Activated T-helper 17 cell treated with anti-CD3 and anti-CD28 coated beads, Interleukin-2, amount 50 U/mL, for 72 hours (primary cell): ENCODE data around the gene SPHK1. TPM values are rescaled to one million over a fixed set of nuclear protein-coding genes. Genes with fewer than 3 reads are reported as not detected.
A peak's percentile ranks its signal among the peaks of the same experiment; 100 is the strongest.
"Not testable (repeated sequence)": the region's sequence is repeated elsewhere in the genome, so short reads cannot be mapped to it uniquely, and the experiment has no call there.

Experiments used
- ATAC-seq: fragments of 150-1000 bp; cut with Tn5 transposase; replicated peaks from 2 replicates; pipeline ENCODE4 v1.10.0; 2021; ENCODE audit warnings: mild to moderate bottlenecking, moderate library complexity
- H3K27ac Mint-ChIP-seq: one replicate; pipeline ENCODE4 v1.8.0; 2022; ENCODE audit warnings: mixed read lengths
- H3K27me3 Mint-ChIP-seq: one replicate; pipeline ENCODE4 v1.8.0; 2022; ENCODE audit warnings: mixed read lengths
- H3K36me3 Mint-ChIP-seq: one replicate; pipeline ENCODE4 v1.8.0; 2022; ENCODE audit warnings: low read depth, mild to moderate bottlenecking, mixed read lengths
- H3K4me1 Mint-ChIP-seq: one replicate; pipeline ENCODE4 v1.8.0; 2022; ENCODE audit warnings: mixed read lengths
- H3K4me3 Mint-ChIP-seq: one replicate; pipeline ENCODE4 v1.8.0; 2022; ENCODE audit warnings: mild to moderate bottlenecking, mixed read lengths
- H3K9me3 Mint-ChIP-seq: one replicate; pipeline ENCODE4 v1.8.0; 2022; ENCODE audit warnings: mixed read lengths
- total RNA-seq, 2 donors: library from RNA; stranded (reverse); gene quantifications; one replicate each; pipeline ENCODE4 v1.2.3, GENCODE V29; 2022

SPHK1 gene
- total RNA-seq = 10 to 100 TPM; 10.5 to 12.4 TPM

GRCh38 chr17:76384222-76384986 is at the start of gene SPHK1:
Gene SPHK1, plus strand, starts transcription at chr17:76384609. Its CDS starts 1,036 bp downstream, at chr17:76385645.
- H3K27me3 Mint-ChIP-seq = no peaks in the 10 kb centered on the region
- H3K36me3 Mint-ChIP-seq = no peaks in the 10 kb centered on the region
- H3K27ac Mint-ChIP-seq = peak within 1 kb of the TSS; percentile 73
- peak within 1 kb of the TSS; percentile 91 for H3K4me3 Mint-ChIP-seq
- no peaks in the 10 kb centered on the region for H3K4me1 Mint-ChIP-seq
- no peaks in the 10 kb centered on the region for H3K9me3 Mint-ChIP-seq
- peak; percentile 73 for ATAC-seq

- Mint-ChIP-seq H3K36me3 (peaks cover 10% of the 10 kb centered on the region), H3K27ac (no peak overlapping the region), H3K4me3 (no peak overlapping the region), H3K9me3 (no peaks in the 10 kb centered on the region), H3K4me1 (no peaks in the 10 kb centered on the region), H3K27me3 (no peaks in the 10 kb centered on the region)
- no peak for ATAC-seq
Observed at GRCh38 chr17:76335716-76336381, 48.6 kb upstream of the SPHK1 start.

GRCh38 chr17:76336756-76337412 is 47.5 kb upstream of the SPHK1 start:
- Mint-ChIP-seq H3K36me3 (peaks cover 15% of the 10 kb centered on the region), H3K27me3 (no peaks in the 10 kb centered on the region), H3K4me3 (no peak overlapping the region), H3K4me1 (peaks cover under 1% of the 10 kb centered on the region), H3K27ac (no peak overlapping the region), H3K9me3 (no peaks in the 10 kb centered on the region)
- ATAC-seq = no peak

- H3K9me3 Mint-ChIP-seq = no peaks in the 10 kb centered on the region
- peaks cover 4% of the 10 kb centered on the region for H3K4me1 Mint-ChIP-seq
- no peak for ATAC-seq
- H3K27ac Mint-ChIP-seq = no peak overlapping the region
- H3K4me3 Mint-ChIP-seq = no peak overlapping the region
- H3K36me3 Mint-ChIP-seq = peaks cover 20% of the 10 kb centered on the region
- no peaks in the 10 kb centered on the region for H3K27me3 Mint-ChIP-seq
Observed at GRCh38 chr17:76337413-76337777, 47.0 kb upstream of the SPHK1 start.

- H3K36me3 Mint-ChIP-seq = peaks cover 44% of the 10 kb centered on the region
- no peak overlapping the region for H3K4me3 Mint-ChIP-seq
- H3K27me3 Mint-ChIP-seq = no peaks in the 10 kb centered on the region
- H3K4me1 Mint-ChIP-seq = peaks cover 4% of the 10 kb centered on the region
- no peak for ATAC-seq
- no peaks in the 10 kb centered on the region for H3K9me3 Mint-ChIP-seq
- no peak overlapping the region for H3K27ac Mint-ChIP-seq
Observed at GRCh38 chr17:76341301-76341700, 43.1 kb upstream of the SPHK1 start.

GRCh38 chr17:76343106-76343505 is 41.3 kb upstream of the SPHK1 start:
- H3K27me3 Mint-ChIP-seq = no peaks in the 10 kb centered on the region
- H3K4me3 Mint-ChIP-seq = no peak overlapping the region
- no peaks in the 10 kb centered on the region for H3K9me3 Mint-ChIP-seq
- peaks cover 60% of the 10 kb centered on the region for H3K36me3 Mint-ChIP-seq
- no peak overlapping the region for H3K27ac Mint-ChIP-seq
- H3K4me1 Mint-ChIP-seq = peaks cover 4% of the 10 kb centered on the region
- no peak for ATAC-seq

GRCh38 chr17:76345377-76345974 is 38.9 kb upstream of the SPHK1 start:
- H3K4me1 Mint-ChIP-seq = peaks cover 4% of the 10 kb centered on the region
- peak overlapping the region; percentile 46 for H3K27ac Mint-ChIP-seq
- no peak overlapping the region for H3K4me3 Mint-ChIP-seq
- peaks cover 58% of the 10 kb centered on the region for H3K36me3 Mint-ChIP-seq
- H3K27me3 Mint-ChIP-seq = no peaks in the 10 kb centered on the region
- no peak for ATAC-seq
- no peaks in the 10 kb centered on the region for H3K9me3 Mint-ChIP-seq

- not testable (repeated sequence) for H3K4me3 Mint-ChIP-seq, ATAC-seq, H3K27me3 Mint-ChIP-seq, H3K4me1 Mint-ChIP-seq, H3K9me3 Mint-ChIP-seq, H3K27ac Mint-ChIP-seq
- H3K36me3 Mint-ChIP-seq = peaks cover 49% of the 10 kb centered on the region
Observed at GRCh38 chr17:76346936-76347335, 37.5 kb upstream of the SPHK1 start.

- ATAC-seq = no peak
- Mint-ChIP-seq H3K4me1 (peaks cover 4% of the 10 kb centered on the region), H3K9me3 (no peaks in the 10 kb centered on the region), H3K36me3 (peaks cover 28% of the 10 kb centered on the region), H3K4me3 (no peak overlapping the region), H3K27ac (no peak overlapping the region), H3K27me3 (no peaks in the 10 kb centered on the region)
Observed at GRCh38 chr17:76350463-76350862, 33.9 kb upstream of the SPHK1 start.

GRCh38 chr17:76351526-76352071 is 32.8 kb upstream of the SPHK1 start:
- ATAC-seq = no peak
- peaks cover 4% of the 10 kb centered on the region for H3K4me1 Mint-ChIP-seq
- no peak overlapping the region for H3K27ac Mint-ChIP-seq
- peak overlapping the region; percentile 90 for H3K4me3 Mint-ChIP-seq
- no peaks in the 10 kb centered on the region for H3K27me3 Mint-ChIP-seq
- peaks cover 17% of the 10 kb centered on the region for H3K36me3 Mint-ChIP-seq
- H3K9me3 Mint-ChIP-seq = no peaks in the 10 kb centered on the region

GRCh38 chr17:76353004-76353598 is 31.3 kb upstream of the SPHK1 start:
- peak overlapping the region; percentile 66 for H3K27ac Mint-ChIP-seq
- peak overlapping the region; percentile 90 for H3K4me3 Mint-ChIP-seq
- H3K9me3 Mint-ChIP-seq = no peaks in the 10 kb centered on the region
- H3K36me3 Mint-ChIP-seq = peaks cover 4% of the 10 kb centered on the region
- no peaks in the 10 kb centered on the region for H3K27me3 Mint-ChIP-seq
- peaks cover 4% of the 10 kb centered on the region for H3K4me1 Mint-ChIP-seq
- ATAC-seq = peak; percentile 22

- Mint-ChIP-seq H3K27me3 (no peaks in the 10 kb centered on the region), H3K4me3 (peak within 1 kb of the TSS; percentile 90), H3K9me3 (no peaks in the 10 kb centered on the region), H3K36me3 (peaks cover under 1% of the 10 kb centered on the region), H3K27ac (peak within 1 kb of the TSS; percentile 95), H3K4me1 (peaks cover 4% of the 10 kb centered on the region)
- ATAC-seq = peak; percentile 95
Observed at GRCh38 chr17:76353599-76354316, 30.7 kb upstream of the SPHK1 start, which contains the start of gene PRPSAP1. Gene PRPSAP1, minus strand, starts transcription at chr17:76353916. Its CDS starts 213 bp downstream, at chr17:76353703.

- Mint-ChIP-seq H3K27ac (peak overlapping the region; percentile 95), H3K27me3 (no peaks in the 10 kb centered on the region), H3K4me3 (peak overlapping the region; percentile 90), H3K36me3 (no peaks in the 10 kb centered on the region), H3K4me1 (peaks cover 4% of the 10 kb centered on the region), H3K9me3 (no peaks in the 10 kb centered on the region)
- no peak for ATAC-seq
Observed at GRCh38 chr17:76354317-76354729, 30.1 kb upstream of the SPHK1 start.
